Activated CD4-positive, CD25-positive, alpha-beta regulatory T cell (primary cell): Measurements from ENCODE around the gene SLC8B1.
"Not testable (repeated sequence)": the region's sequence is repeated elsewhere in the genome, so short reads cannot be mapped to it uniquely, and the experiment has no call there.

Experiments
- DNase-seq, 4 experiments: peaks; one replicate each; lab custom pipeline; 2025; lab: John Stamatoyannopoulos, UW

The SLC8B1 gene

GRCh38 chr12:113358381-113359132 is 23.6 kb upstream of the SLC8B1 start, which contains the start of gene PLBD2:
Gene PLBD2, plus strand, starts transcription at chr12:113358587. Its CDS starts 14 bp downstream, at chr12:113358601.
- DNase-seq, result peak; percentile 91 to 93 (median 91)

- DNase-seq, result not testable (repeated sequence)
Observed at GRCh38 chr12:113354192-113354591, 19.3 kb upstream of the SLC8B1 start.

GRCh38 chr12:113351089-113351488 is 16.2 kb upstream of the SLC8B1 start:
- no peak for DNase-seq

GRCh38 chr12:113348849-113349536 is 14.1 kb upstream of the SLC8B1 start:
- no peak for DNase-seq

- no peak for DNase-seq
Observed at GRCh38 chr12:113347892-113348291, 13.0 kb upstream of the SLC8B1 start.

- DNase-seq, result no peak
Observed at GRCh38 chr12:113347107-113347506, 12.2 kb upstream of the SLC8B1 start.

GRCh38 chr12:113346353-113346752 is 11.4 kb upstream of the SLC8B1 start:
- DNase-seq, result no peak

GRCh38 chr12:113345318-113345717 is 10.4 kb upstream of the SLC8B1 start:
- no peak for DNase-seq

GRCh38 chr12:113341535-113341934 is 6.6 kb upstream of the SLC8B1 start:
- no peak for DNase-seq

GRCh38 chr12:113340061-113340460 is 5.2 kb upstream of the SLC8B1 start:
- no peak for DNase-seq

GRCh38 chr12:113339540-113339939 is 4.6 kb upstream of the SLC8B1 start:
- DNase-seq, result no peak

- no peak for DNase-seq
Observed at GRCh38 chr12:113333877-113334785, 778 bp downstream of the SLC8B1 start.

GRCh38 chr12:113333418-113333750 is 1.5 kb downstream of the SLC8B1 start:
- DNase-seq, result no peak

- no peak for DNase-seq
Observed at GRCh38 chr12:113332688-113333417, 2.1 kb downstream of the SLC8B1 start.

GRCh38 chr12:113330505-113330904 is 4.4 kb downstream of the SLC8B1 start:
- DNase-seq, result no peak

- no peak for DNase-seq
Observed at GRCh38 chr12:113329791-113330417, 5.0 kb downstream of the SLC8B1 start.

GRCh38 chr12:113329022-113329790 is 5.7 kb downstream of the SLC8B1 start:
- DNase-seq, result no peak

GRCh38 chr12:113328368-113328889 is 6.5 kb downstream of the SLC8B1 start:
- DNase-seq, result no peak

GRCh38 chr12:113326775-113327395 is 8.0 kb downstream of the SLC8B1 start:
- DNase-seq, result no peak

- DNase-seq, result no peak
Observed at GRCh38 chr12:113325916-113326315, 9.0 kb downstream of the SLC8B1 start.
